HepG2 (cell line): ENCODE data around the gene SRCIN1. TPM values are rescaled to one million over a fixed set of nuclear protein-coding genes. Genes with fewer than 3 reads are reported as not detected.

Source experiments
- ARNTL ChIP-seq: sonication (generic); formaldehyde crosslinking; IDR thresholded peaks from 2 replicates; pipeline ENCODE4 v1.4.0; 2020; ENCODE audit warnings: mild to moderate bottlenecking, missing genetic modification reagents
- CBFB ChIP-seq: sonication (generic); formaldehyde crosslinking; IDR thresholded peaks from 2 replicates; pipeline ENCODE4 v1.4.0; 2020; ENCODE audit warnings: missing genetic modification reagents
- CBX5 ChIP-seq: sonication (generic); formaldehyde crosslinking; IDR thresholded peaks from 2 replicates; pipeline ENCODE4 v1.4.0; 2020; ENCODE audit warnings: missing genetic modification reagents, borderline replicate concordance
- DNMT1 ChIP-seq: sonication (generic); formaldehyde crosslinking; IDR thresholded peaks from 2 replicates; pipeline ENCODE4 v1.5.1; 2020; ENCODE audit warnings: mild to moderate bottlenecking, missing genetic modification reagents
- GATAD1 ChIP-seq: IDR thresholded peaks from 2 replicates; pipeline ENCODE4 v1.6.1; 2016; ENCODE audit warnings: missing genetic modification reagents, missing compliant biosample characterization
- MAFG ChIP-seq: sonication (generic); formaldehyde crosslinking; IDR thresholded peaks from 2 replicates; pipeline ENCODE4 v1.5.1; 2020; ENCODE audit warnings: mild to moderate bottlenecking, missing genetic modification reagents
- NFIB ChIP-seq: sonication (generic); formaldehyde crosslinking; IDR thresholded peaks from 2 replicates; pipeline ENCODE4 v1.9.0; 2021; ENCODE audit warnings: missing genetic modification reagents, mild to moderate bottlenecking, borderline replicate concordance
- TAF15 ChIP-seq: fragments of 200-400 bp; formaldehyde crosslinking; IDR thresholded peaks from one replicate; pipeline ENCODE4 v1.6.1; 2018; ENCODE audit warnings: mild to moderate bottlenecking, low read depth, low read length; ENCODE audit not compliant: poor library complexity, severe bottlenecking
- TERF1 ChIP-seq: sonication (generic); formaldehyde crosslinking; IDR thresholded peaks from 2 replicates; pipeline ENCODE4 v1.8.0; 2022; ENCODE audit warnings: mild to moderate bottlenecking, missing genetic modification reagents, moderate library complexity
- ZMYM2 ChIP-seq: sonication (generic); formaldehyde crosslinking; IDR thresholded peaks from 2 replicates; pipeline ENCODE4 v1.8.0; 2022; ENCODE audit warnings: mild to moderate bottlenecking, missing genetic modification reagents
- ZSCAN30 ChIP-seq: sonication (generic); formaldehyde crosslinking; IDR thresholded peaks from 2 replicates; pipeline ENCODE4 v1.5.0; 2020; ENCODE audit warnings: mild to moderate bottlenecking, missing genetic modification reagents
- polyA plus RNA-seq, 8 experiments: library from polyadenylated mRNA; depleted of rRNA in 3 of 8; stranded (reverse) in 7 of 8; unstranded in 1 of 8; fragments of >200 nt; fragmentation: Illumina TruSeq in 4 of 8; extraction: Trizol in 4 of 8; gene quantifications; 2 replicates each; pipeline versions ENCODE4 v1.2.1 to v1.2.3, GENCODE V29; 2011 to 2016; ENCODE audit warnings: low read depth in 4 of 8, missing spikeins in 1 of 8, mixed read lengths in 1 of 8; ENCODE audit not compliant: insufficient read depth in 1 of 8
- total RNA-seq, 5 experiments: library from RNA; depleted of rRNA; stranded (reverse); fragments of >200 nt; fragmentation: Illumina TruSeq; extraction: Trizol; gene quantifications; 2 replicates each; pipeline ENCODE4 v1.2.3, GENCODE V29; 2016; ENCODE audit warnings: low read depth in 1 of 5
- TF ChIP-seq, protein P1 (sequence below): sonication (generic); formaldehyde crosslinking; IDR thresholded peaks from 2 replicates; pipeline ENCODE4 v1.5.1; 2020; ENCODE audit warnings: mild to moderate bottlenecking, missing genetic modification reagents, borderline replicate concordance
- TF ChIP-seq, protein P2 (sequence below): sonication (generic); formaldehyde crosslinking; IDR thresholded peaks from 2 replicates; pipeline ENCODE4 v1.5.1; 2020; ENCODE audit warnings: missing genetic modification reagents, mild to moderate bottlenecking, borderline replicate concordance

SRCIN1 gene
- total and polyA plus RNA-seq, 2 of the 13 experiments (the other 11 are each of a cell fraction or from before 2014, with no cell fraction given), result 1.2 to 9.6 TPM

GRCh38 chr17:38613981-38614779 is 8.4 kb upstream of the SRCIN1 start (continued):
- TF ChIP-seq DNMT1 (CRISPR knock-in tag) (0 out of 2 replicates have a peak, but pooled peaks have one; percentile 19), NFIB (CRISPR knock-in tag) (no peak), GATAD1 (CRISPR knock-in tag) (peak; percentile 76), ARNTL (peak; percentile 95), CBX5 (peak; percentile 91; the same call in 1 of the 2 replicates), MAFG (CRISPR knock-in tag) (no peak), ZSCAN30 (CRISPR knock-in tag) (peak; percentile 67; the same call in 1 of the 2 replicates), TAF15 (no peak), CBFB (CRISPR knock-in tag) (peak; percentile 90; the same call in 1 of the 2 replicates), TERF1 (CRISPR knock-in tag) (no peak), ZMYM2 (CRISPR knock-in tag) (peak; percentile 69; the same call in 1 of the 2 replicates)
- TF ChIP-seq, protein P1, sequence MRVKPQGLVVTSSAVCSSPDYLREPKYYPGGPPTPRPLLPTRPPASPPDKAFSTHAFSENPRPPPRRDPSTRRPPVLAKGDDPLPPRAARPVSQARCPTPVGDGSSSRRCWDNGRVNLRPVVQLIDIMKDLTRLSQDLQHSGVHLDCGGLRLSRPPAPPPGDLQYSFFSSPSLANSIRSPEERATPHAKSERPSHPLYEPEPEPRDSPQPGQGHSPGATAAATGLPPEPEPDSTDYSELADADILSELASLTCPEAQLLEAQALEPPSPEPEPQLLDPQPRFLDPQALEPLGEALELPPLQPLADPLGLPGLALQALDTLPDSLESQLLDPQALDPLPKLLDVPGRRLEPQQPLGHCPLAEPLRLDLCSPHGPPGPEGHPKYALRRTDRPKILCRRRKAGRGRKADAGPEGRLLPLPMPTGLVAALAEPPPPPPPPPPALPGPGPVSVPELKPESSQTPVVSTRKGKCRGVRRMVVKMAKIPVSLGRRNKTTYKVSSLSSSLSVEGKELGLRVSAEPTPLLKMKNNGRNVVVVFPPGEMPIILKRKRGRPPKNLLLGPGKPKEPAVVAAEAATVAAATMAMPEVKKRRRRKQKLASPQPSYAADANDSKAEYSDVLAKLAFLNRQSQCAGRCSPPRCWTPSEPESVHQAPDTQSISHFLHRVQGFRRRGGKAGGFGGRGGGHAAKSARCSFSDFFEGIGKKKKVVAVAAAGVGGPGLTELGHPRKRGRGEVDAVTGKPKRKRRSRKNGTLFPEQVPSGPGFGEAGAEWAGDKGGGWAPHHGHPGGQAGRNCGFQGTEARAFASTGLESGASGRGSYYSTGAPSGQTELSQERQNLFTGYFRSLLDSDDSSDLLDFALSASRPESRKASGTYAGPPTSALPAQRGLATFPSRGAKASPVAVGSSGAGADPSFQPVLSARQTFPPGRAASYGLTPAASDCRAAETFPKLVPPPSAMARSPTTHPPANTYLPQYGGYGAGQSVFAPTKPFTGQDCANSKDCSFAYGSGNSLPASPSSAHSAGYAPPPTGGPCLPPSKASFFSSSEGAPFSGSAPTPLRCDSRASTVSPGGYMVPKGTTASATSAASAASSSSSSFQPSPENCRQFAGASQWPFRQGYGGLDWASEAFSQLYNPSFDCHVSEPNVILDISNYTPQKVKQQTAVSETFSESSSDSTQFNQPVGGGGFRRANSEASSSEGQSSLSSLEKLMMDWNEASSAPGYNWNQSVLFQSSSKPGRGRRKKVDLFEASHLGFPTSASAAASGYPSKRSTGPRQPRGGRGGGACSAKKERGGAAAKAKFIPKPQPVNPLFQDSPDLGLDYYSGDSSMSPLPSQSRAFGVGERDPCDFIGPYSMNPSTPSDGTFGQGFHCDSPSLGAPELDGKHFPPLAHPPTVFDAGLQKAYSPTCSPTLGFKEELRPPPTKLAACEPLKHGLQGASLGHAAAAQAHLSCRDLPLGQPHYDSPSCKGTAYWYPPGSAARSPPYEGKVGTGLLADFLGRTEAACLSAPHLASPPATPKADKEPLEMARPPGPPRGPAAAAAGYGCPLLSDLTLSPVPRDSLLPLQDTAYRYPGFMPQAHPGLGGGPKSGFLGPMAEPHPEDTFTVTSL (CRISPR knock-in tag), result peak; percentile 97
- TF ChIP-seq, protein P2, sequence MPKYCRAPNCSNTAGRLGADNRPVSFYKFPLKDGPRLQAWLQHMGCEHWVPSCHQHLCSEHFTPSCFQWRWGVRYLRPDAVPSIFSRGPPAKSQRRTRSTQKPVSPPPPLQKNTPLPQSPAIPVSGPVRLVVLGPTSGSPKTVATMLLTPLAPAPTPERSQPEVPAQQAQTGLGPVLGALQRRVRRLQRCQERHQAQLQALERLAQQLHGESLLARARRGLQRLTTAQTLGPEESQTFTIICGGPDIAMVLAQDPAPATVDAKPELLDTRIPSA, result 0 out of 2 replicates have a peak, but pooled peaks have one; percentile 20
